Testis (tissue), 3 donors: ENCODE measurements around the gene TSPAN17. TPM values are rescaled to one million over a fixed set of nuclear protein-coding genes. Genes with fewer than 3 reads are reported as not detected.

ENCODE experiments used
- DNase-seq: peaks from one replicate; pipeline ENCODE4 v3.0.0-alpha.2; 2019
- H3K27ac ChIP-seq, 2 donors: fragments of 200-600 bp; sonication (generic); one replicate each; pipeline ENCODE4 v1.5.1; 2019
- H3K27me3 ChIP-seq: fragments of 200-600 bp; sonication (generic); one replicate; pipeline ENCODE4 v1.5.1; 2019
- H3K36me3 ChIP-seq: fragments of 200-600 bp; sonication (generic); one replicate; pipeline ENCODE4 v1.5.1; 2017; ENCODE audit warnings: low read depth; ENCODE audit errors: missing control alignments
- H3K4me1 ChIP-seq: fragments of 200-600 bp; sonication (generic); one replicate; pipeline ENCODE4 v1.5.1; 2019
- H3K4me3 ChIP-seq, 2 donors: fragments of 200-600 bp; sonication (generic); one replicate each; pipeline ENCODE4 v1.5.1; 2017 to 2019
- H3K9me3 ChIP-seq: fragments of 200-600 bp; sonication (generic); one replicate; pipeline ENCODE4 v1.5.1; 2017
- CTCF ChIP-seq, 3 experiments: fragments of 450-650 bp in 2 of 3; fragments of 200-600 bp in 1 of 3; sonication (generic) in 1 of 3; IDR thresholded peaks; one replicate each; pipeline ENCODE4 v1.5.1; 2016 to 2019; ENCODE audit warnings: antibody characterized with exemption in 3 of 3, mild to moderate bottlenecking in 2 of 3, moderate library complexity in 1 of 3
- POLR2A ChIP-seq: fragments of 450-650 bp; IDR thresholded peaks from one replicate; pipeline ENCODE4 v1.6.1; 2017; ENCODE audit warnings: antibody characterized with exemption, mild to moderate bottlenecking, moderate library complexity
- WGBS, 2 donors: methylation state at CpG; one replicate each; pipeline ENCODE4 v1.1.5; 2018; 5-methylcytosine and 5-hydroxymethylcytosine counted together
- intact Hi-C: fragments of 100-400 bp; cut with DNase I; formaldehyde crosslinking; loops from one replicate; pipeline ENCODE4 v1.15.1; 2023; ENCODE audit warnings: low total_unique reads
- polyA plus RNA-seq: library from polyadenylated mRNA; stranded (reverse); fragments of 350-450 nt; fragmentation: Illumina TruSeq; extraction: RNeasy Lipid Tissue Mini Kit (QIAGEN cat#74804); gene quantifications from one replicate; pipeline ENCODE4 v1.2.3, GENCODE V29; 2014; ENCODE audit warnings: low read depth, low replicate concordance; ENCODE audit not compliant: insufficient read depth
- total RNA-seq, 2 donors: library from RNA; depleted of rRNA; stranded (reverse); fragments of >200 nt; gene quantifications; one replicate each; pipeline ENCODE4 v1.2.3, GENCODE V29; 2016

TSPAN17 gene
- total and polyA plus RNA-seq, 3 donors from 2014 or later = 31.7 to 57.0 (median 51.7) TPM

- no peaks in the 10 kb centered on the region for H3K9me3 ChIP-seq
- H3K4me3 ChIP-seq = no peak overlapping the region
- DNase-seq = no peak
- H3K4me1 ChIP-seq = peaks cover 8% of the 10 kb centered on the region
- 53% methylated on average over 2 to 4 of the region's 4 CpGs for WGBS, 2 donors
- H3K27me3 ChIP-seq = no peaks in the 10 kb centered on the region
- H3K36me3 ChIP-seq = no peaks in the 10 kb centered on the region
- no peak for TF ChIP-seq CTCF (IDR thresholded peaks at IDR 0.05)
- no peak for TF ChIP-seq POLR2A
- H3K27ac ChIP-seq = no peak overlapping the region
- intact Hi-C loops = loop anchor here (10.0 kb wide), 1 partner anchor 95 kb away; the partner anchor contains the start of gene CDHR2
Observed at GRCh38 chr5:176639981-176640380, 7.3 kb upstream of the TSPAN17 start.

GRCh38 chr5:176640616-176641015, 6.7 kb upstream of the TSPAN17 start:
- Histone ChIP-seq H3K27ac (no peak overlapping the region), H3K36me3 (no peaks in the 10 kb centered on the region), H3K9me3 (no peaks in the 10 kb centered on the region), H3K27me3 (no peaks in the 10 kb centered on the region), H3K4me1 (peaks cover 8% of the 10 kb centered on the region), H3K4me3 (no peak overlapping the region)
- WGBS, 2 donors = 74 to 83% methylated on average over 4 of the region's 4 CpGs
- no peak for DNase-seq
- intact Hi-C loops = no loop called here
- TF ChIP-seq CTCF (IDR thresholded peaks at IDR 0.05) = no peak
- no peak for TF ChIP-seq POLR2A

- Histone ChIP-seq H3K4me3 (no peak overlapping the region), H3K36me3 (no peaks in the 10 kb centered on the region), H3K4me1 (peaks cover 16% of the 10 kb centered on the region), H3K9me3 (no peaks in the 10 kb centered on the region), H3K27me3 (no peaks in the 10 kb centered on the region), H3K27ac (no peak overlapping the region)
- 53 to 54% methylated on average over 8 to 15 of the region's 15 CpGs for WGBS, 2 donors
- intact Hi-C loops = no loop called here
- TF ChIP-seq POLR2A = no peak
- no peak for TF ChIP-seq CTCF (IDR thresholded peaks at IDR 0.05)
- DNase-seq = peak; percentile 59
Observed at GRCh38 chr5:176642675-176643490, 4.4 kb upstream of the TSPAN17 start.

GRCh38 chr5:176643491-176644219, 3.6 kb upstream of the TSPAN17 start:
- no peak overlapping the region for H3K27ac ChIP-seq
- H3K27me3 ChIP-seq = no peaks in the 10 kb centered on the region
- H3K4me3 ChIP-seq = no peak overlapping the region
- no peaks in the 10 kb centered on the region for H3K36me3 ChIP-seq
- no peaks in the 10 kb centered on the region for H3K9me3 ChIP-seq
- TF ChIP-seq POLR2A (no peak), CTCF (IDR thresholded peaks at IDR 0.05) (no peak)
- no peak for DNase-seq
- H3K4me1 ChIP-seq = peaks cover 24% of the 10 kb centered on the region
- intact Hi-C loops = no loop called here
- WGBS, 2 donors = 80 to 88% methylated on average over 7 to 11 of the region's 11 CpGs
